Dermis blood vessel endothelial cell (primary cell): ENCODE results near the gene HECTD3. TPM values are rescaled to one million over a fixed set of nuclear protein-coding genes. Genes with fewer than 3 reads are reported as not detected.
A peak's percentile ranks its signal among the peaks of the same experiment; 100 is the strongest.
"Not testable (repeated sequence)": the region's sequence is repeated elsewhere in the genome, so short reads cannot be mapped to it uniquely, and the experiment has no call there.

Experiments used
- DNase-seq: peaks from one replicate; pipeline ENCODE4 v3.0.0; 2010
- total RNA-seq: library from RNA; depleted of rRNA; stranded (reverse); fragments of >200 nt; gene quantifications from 2 replicates; pipeline ENCODE4 v1.2.3, GENCODE V29; 2014

HECTD3 gene
- total RNA-seq, 1 donor from 2014 or later: 32.2 TPM

GRCh38 chr1:44985747-44986359 is 25.3 kb downstream of the HECTD3 start:
- DNase-seq: peak; percentile 12

- not testable (repeated sequence) for DNase-seq
Observed at GRCh38 chr1:44977372-44977771, 33.8 kb downstream of the HECTD3 start.

GRCh38 chr1:44976252-44976651 is 34.9 kb downstream of the HECTD3 start:
- no peak for DNase-seq

GRCh38 chr1:44973645-44974044 is 37.5 kb downstream of the HECTD3 start:
- DNase-seq: no peak

GRCh38 chr1:44970317-44970716 is 40.8 kb downstream of the HECTD3 start:
- DNase-seq: peak; percentile 33

GRCh38 chr1:44964396-44964795 is 46.7 kb downstream of the HECTD3 start:
- DNase-seq: no peak

- no peak for DNase-seq
Observed at GRCh38 chr1:44962729-44963128, 48.4 kb downstream of the HECTD3 start.

GRCh38 chr1:44962022-44962421 is 49.1 kb downstream of the HECTD3 start:
- DNase-seq: not testable (repeated sequence)

- DNase-seq: not testable (repeated sequence)
Observed at GRCh38 chr1:44957566-44957965, 53.6 kb downstream of the HECTD3 start.

- not testable (repeated sequence) for DNase-seq
Observed at GRCh38 chr1:44956077-44956476, 55.0 kb downstream of the HECTD3 start.

Other genes starting within 250 kb of the HECTD3 start
- gene RPS8, start 235.8 kb downstream of the HECTD3 start, total RNA-seq: 1,197 and 2,124 TPM in 2 replicates
- not detected in 2 replicates for gene BEST4, start 223.2 kb downstream of the HECTD3 start, total RNA-seq
- gene PLK3, start 210.9 kb downstream of the HECTD3 start, total RNA-seq: 18.8 and 43.1 TPM in 2 replicates
- gene DYNLT4, start 204.0 kb downstream of the HECTD3 start, total RNA-seq: 0.14 TPM in 1 of 2 replicates, not detected in the other
- gene BTBD19, start 202.8 kb downstream of the HECTD3 start, total RNA-seq: 7.0 and 8.5 TPM in 2 replicates
- gene PTCH2, start 168.1 kb downstream of the HECTD3 start, total RNA-seq: under 0.01 and 0.05 TPM in 2 replicates
- gene EIF2B3, start 24.7 kb downstream of the HECTD3 start, total RNA-seq: 22.8 and 26.5 TPM in 2 replicates
- 207 and 231 TPM in 2 replicates for gene UROD, start 930 bp upstream of the HECTD3 start, total RNA-seq
- gene ZSWIM5, start 195.3 kb upstream of the HECTD3 start, total RNA-seq: 5.8 and 6.5 TPM in 2 replicates